NCI-H2029 treated with DMSO at 0.1 percent for 48 hours (cell line): Measurements from ENCODE around the gene ACIN1.
"Not testable (repeated sequence)": the region's sequence is repeated elsewhere in the genome, so short reads cannot be mapped to it uniquely, and the experiment has no call there.

Source experiments
- DNase-seq: peaks from one replicate; lab custom pipeline; 2025; lab: John Stamatoyannopoulos, UW

The ACIN1 gene

GRCh38 chr14:23124337-23124954, 29.5 kb upstream of the ACIN1 start:
- no peak for DNase-seq

GRCh38 chr14:23123419-23123818, 28.5 kb upstream of the ACIN1 start:
- DNase-seq = peak; percentile 99

GRCh38 chr14:23122086-23122485, 27.1 kb upstream of the ACIN1 start:
- DNase-seq = no peak

GRCh38 chr14:23121361-23121771, 26.4 kb upstream of the ACIN1 start:
- DNase-seq = no peak

GRCh38 chr14:23120541-23121251, 25.8 kb upstream of the ACIN1 start:
- peak; percentile 100 for DNase-seq

- no peak for DNase-seq
Observed at GRCh38 chr14:23119363-23120327, 24.7 kb upstream of the ACIN1 start.

GRCh38 chr14:23118506-23119362, 23.8 kb upstream of the ACIN1 start, which contains the start of gene CEBPE:
Gene CEBPE, minus strand, starts transcription at chr14:23119255. Its CDS starts 164 bp downstream, at chr14:23119091.
- DNase-seq = no peak

GRCh38 chr14:23117371-23118020, 22.6 kb upstream of the ACIN1 start:
- DNase-seq = no peak

GRCh38 chr14:23115918-23116317, 21.0 kb upstream of the ACIN1 start:
- DNase-seq = no peak

- no peak for DNase-seq
Observed at GRCh38 chr14:23115039-23115731, 20.2 kb upstream of the ACIN1 start.

GRCh38 chr14:23114669-23115038, 19.7 kb upstream of the ACIN1 start:
- no peak for DNase-seq

GRCh38 chr14:23114120-23114458, 19.2 kb upstream of the ACIN1 start:
- DNase-seq = no peak

GRCh38 chr14:23113431-23114119, 18.6 kb upstream of the ACIN1 start:
- DNase-seq = no peak

- DNase-seq = no peak
Observed at GRCh38 chr14:23112359-23113178, 17.6 kb upstream of the ACIN1 start.

GRCh38 chr14:23110579-23111365, 15.8 kb upstream of the ACIN1 start:
- no peak for DNase-seq

- DNase-seq = no peak
Observed at GRCh38 chr14:23109769-23110168, 14.8 kb upstream of the ACIN1 start.

GRCh38 chr14:23108169-23108568, 13.2 kb upstream of the ACIN1 start:
- not testable (repeated sequence) for DNase-seq

GRCh38 chr14:23107620-23108019, 12.7 kb upstream of the ACIN1 start:
- not testable (repeated sequence) for DNase-seq
